Measurements from ENCODE around the gene PAX5. TPM values are rescaled to one million over a fixed set of nuclear protein-coding genes. Genes with fewer than 3 reads are reported as not detected.

The PAX5 gene
- total and polyA plus RNA-seq, 2 of the 13 experiments (the other 11 are each of a cell fraction or from before 2014, with no cell fraction given): not detected

DNA sequence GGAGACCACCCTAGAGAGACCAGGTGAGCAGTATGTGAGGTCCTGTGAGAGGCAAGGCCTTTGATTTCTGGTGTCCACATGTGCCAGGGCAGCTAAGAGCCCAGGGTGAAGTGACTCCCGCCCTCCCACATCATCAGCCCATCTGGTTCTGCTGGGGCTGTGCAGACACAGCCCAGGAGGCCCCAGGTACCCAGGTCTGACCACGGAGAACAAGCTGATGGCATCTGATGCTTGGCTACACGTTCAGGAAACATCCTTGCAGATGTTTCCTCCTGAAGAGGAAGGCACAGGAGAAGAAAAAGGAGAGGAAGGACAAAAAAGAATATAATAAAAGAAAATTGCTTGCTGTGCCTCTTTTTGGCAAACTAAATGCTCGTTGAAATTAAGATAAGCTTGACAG, 225.8 kb downstream of the PAX5 start (continued):
- no peak for TF ChIP-seq ZC3H4 (CRISPR knock-in tag; IDR thresholded peaks at IDR 0.05; ENCODE audit: borderline replicate concordance)
- TF ChIP-seq ZFAT (CRISPR knock-in tag; conservative IDR thresholded peaks at IDR 0.05): no peak
- TF ChIP-seq, protein P1, sequence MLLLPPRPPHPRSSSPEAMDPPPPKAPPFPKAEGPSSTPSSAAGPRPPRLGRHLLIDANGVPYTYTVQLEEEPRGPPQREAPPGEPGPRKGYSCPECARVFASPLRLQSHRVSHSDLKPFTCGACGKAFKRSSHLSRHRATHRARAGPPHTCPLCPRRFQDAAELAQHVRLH (CRISPR knock-in tag; IDR thresholded peaks at IDR 0.05; ENCODE audit: borderline replicate concordance, low read depth): no peak
- TF ChIP-seq, protein P2, sequence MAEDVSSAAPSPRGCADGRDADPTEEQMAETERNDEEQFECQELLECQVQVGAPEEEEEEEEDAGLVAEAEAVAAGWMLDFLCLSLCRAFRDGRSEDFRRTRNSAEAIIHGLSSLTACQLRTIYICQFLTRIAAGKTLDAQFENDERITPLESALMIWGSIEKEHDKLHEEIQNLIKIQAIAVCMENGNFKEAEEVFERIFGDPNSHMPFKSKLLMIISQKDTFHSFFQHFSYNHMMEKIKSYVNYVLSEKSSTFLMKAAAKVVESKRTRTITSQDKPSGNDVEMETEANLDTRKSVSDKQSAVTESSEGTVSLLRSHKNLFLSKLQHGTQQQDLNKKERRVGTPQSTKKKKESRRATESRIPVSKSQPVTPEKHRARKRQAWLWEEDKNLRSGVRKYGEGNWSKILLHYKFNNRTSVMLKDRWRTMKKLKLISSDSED (CRISPR knock-in tag; IDR thresholded peaks at IDR 0.05): no peak
- no peak for TF ChIP-seq MED1 (CRISPR knock-in tag; IDR thresholded peaks at IDR 0.05)
- TF ChIP-seq NRL (CRISPR knock-in tag; IDR thresholded peaks at IDR 0.05; ENCODE audit: borderline replicate concordance): no peak
- TF ChIP-seq, protein P3, sequence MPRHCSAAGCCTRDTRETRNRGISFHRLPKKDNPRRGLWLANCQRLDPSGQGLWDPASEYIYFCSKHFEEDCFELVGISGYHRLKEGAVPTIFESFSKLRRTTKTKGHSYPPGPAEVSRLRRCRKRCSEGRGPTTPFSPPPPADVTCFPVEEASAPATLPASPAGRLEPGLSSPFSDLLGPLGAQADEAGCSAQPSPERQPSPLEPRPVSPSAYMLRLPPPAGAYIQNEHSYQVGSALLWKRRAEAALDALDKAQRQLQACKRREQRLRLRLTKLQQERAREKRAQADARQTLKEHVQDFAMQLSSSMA (CRISPR knock-in tag; IDR thresholded peaks at IDR 0.05): no peak
- no peak for TF ChIP-seq MZF1 (CRISPR knock-in tag; IDR thresholded peaks at IDR 0.05; ENCODE audit: borderline replicate concordance)

DNA sequence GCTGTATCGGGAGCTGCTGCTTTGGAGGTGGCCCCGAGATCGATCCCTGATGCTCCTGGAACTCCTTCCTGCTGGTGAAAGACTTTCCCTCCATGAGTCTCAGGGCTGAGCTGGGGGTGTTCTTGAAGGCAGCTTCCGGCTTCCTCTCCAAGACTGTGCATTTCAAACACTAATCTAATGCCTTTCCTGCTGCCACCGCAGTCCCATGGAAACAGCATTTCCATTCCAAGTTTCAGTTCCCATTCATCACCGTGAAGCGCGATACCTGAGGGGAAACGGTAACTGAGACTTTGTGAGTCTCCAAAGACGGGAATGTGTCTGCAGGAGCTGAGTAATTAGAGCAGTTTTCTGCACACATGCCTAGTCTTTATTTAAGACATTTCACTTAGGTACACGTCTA, 230.1 kb downstream of the PAX5 start:
- no TSS peak for BruUV-seq (replicated peaks)
- no peak overlapping the region for H3K27ac ChIP-seq (ENCODE audit: extremely low read length, insufficient read depth, low read length)
- ATAC-seq (no peak), FAIRE-seq (no peak), DNase-seq (ENCODE audit: low spot score) (no peak)
- ChIA-PET POLR2A (no interaction called here), CTCF (ENCODE audit: low intra/inter-chr PET ratio, low total read pairs) (no interaction called here)
- peaks cover 0 to 29% of the 10 kb centered on the region in 2 experiments; a peak in 4 of 5 replicates for H3K27me3 ChIP-seq (ENCODE audit: control insufficient read depth in 1 of 2, insufficient read depth in 2 of 2, low read length in 2 of 2)
- H3K4me2 ChIP-seq (ENCODE audit: low read depth, low read length): no peak overlapping the region
- H3K4me3 ChIP-seq (replicated peaks in 1 of 3; ENCODE audit: insufficient read depth in 1 of 3, low read depth in 2 of 3, low read length in 3 of 3): no peak overlapping the region
- no peak overlapping the region for H2AFZ ChIP-seq (ENCODE audit: low read length)
- H4K20me1 ChIP-seq (ENCODE audit: insufficient read depth, low read length): no peaks in the 10 kb centered on the region
- no peaks in the 10 kb centered on the region for H3K9me3 ChIP-seq (ENCODE audit: low read length)
- H3K4me1 ChIP-seq (ENCODE audit: insufficient read depth, low read length): peaks cover 10% of the 10 kb centered on the region
- in situ Hi-C loops (cut with HindIII; ENCODE audit: extremely low pct_ligation_motif_present, low pct_unique_long_range_greater_than_20kb) (loop anchor here (5.0 kb wide), 1 partner anchor 53 kb away; no protein-coding TSS in a partner anchor), intact Hi-C loops (cut with micrococcal nuclease; ENCODE audit: unreplicated experiment) (no loop called here)
- no peak for TF ChIP-seq STAG1 (CRISPR knock-in tag; IDR thresholded peaks at IDR 0.05)
- TF ChIP-seq, protein P4, sequence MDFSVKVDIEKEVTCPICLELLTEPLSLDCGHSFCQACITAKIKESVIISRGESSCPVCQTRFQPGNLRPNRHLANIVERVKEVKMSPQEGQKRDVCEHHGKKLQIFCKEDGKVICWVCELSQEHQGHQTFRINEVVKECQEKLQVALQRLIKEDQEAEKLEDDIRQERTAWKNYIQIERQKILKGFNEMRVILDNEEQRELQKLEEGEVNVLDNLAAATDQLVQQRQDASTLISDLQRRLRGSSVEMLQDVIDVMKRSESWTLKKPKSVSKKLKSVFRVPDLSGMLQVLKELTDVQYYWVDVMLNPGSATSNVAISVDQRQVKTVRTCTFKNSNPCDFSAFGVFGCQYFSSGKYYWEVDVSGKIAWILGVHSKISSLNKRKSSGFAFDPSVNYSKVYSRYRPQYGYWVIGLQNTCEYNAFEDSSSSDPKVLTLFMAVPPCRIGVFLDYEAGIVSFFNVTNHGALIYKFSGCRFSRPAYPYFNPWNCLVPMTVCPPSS (IDR thresholded peaks at IDR 0.05): no peak
- no peak for TF ChIP-seq ZNF550 (CRISPR knock-in tag; IDR thresholded peaks at IDR 0.05; ENCODE audit: borderline replicate concordance)
- 72% methylated on average over 11 of the region's 11 CpGs for WGBS (ENCODE audit: low lambda C conversion rate)
- no peaks in the 10 kb centered on the region for H3K79me2 ChIP-seq (ENCODE audit: insufficient read depth, low read length)
- no peaks in the 10 kb centered on the region for H3K36me3 ChIP-seq (replicated peaks in 1 of 2; ENCODE audit: control insufficient read depth in 1 of 2, insufficient read depth in 2 of 2, low read length in 2 of 2)
- no peak overlapping the region for H3K9ac ChIP-seq (ENCODE audit: insufficient read depth, low read depth, low read length)

Measured in HepG2 (cell line).